Neural crest cell (in vitro differentiated cells): ENCODE results near the gene RFC2. TPM values are rescaled to one million over a fixed set of nuclear protein-coding genes. Genes with fewer than 3 reads are reported as not detected.
A peak's percentile ranks its signal among the peaks of the same experiment; 100 is the strongest.

Source experiments
- DNase-seq: peaks from one replicate; pipeline ENCODE4 v3.0.0; 2021; ENCODE audit warnings: low read depth, mixed read lengths, low spot score
- H3K27ac Mint-ChIP-seq: one replicate; pipeline ENCODE4 v1.8.0; 2021; ENCODE audit warnings: mild to moderate bottlenecking, mixed read lengths; ENCODE audit not compliant: unreplicated experiment
- H3K27me3 Mint-ChIP-seq: 2 replicates; pipeline ENCODE4 v1.8.0; 2021; ENCODE audit warnings: low read depth, mild to moderate bottlenecking, mixed read lengths
- H3K36me3 Mint-ChIP-seq: 2 replicates; pipeline ENCODE4 v1.8.0; 2021; ENCODE audit warnings: low read depth, mild to moderate bottlenecking, mixed read lengths
- H3K4me1 Mint-ChIP-seq: 2 replicates; pipeline ENCODE4 v1.8.0; 2021; ENCODE audit warnings: mixed read lengths
- H3K4me3 Mint-ChIP-seq: one replicate; pipeline ENCODE4 v1.8.0; 2021; ENCODE audit warnings: mild to moderate bottlenecking, mixed read lengths
- H3K9me3 Mint-ChIP-seq: 2 replicates; pipeline ENCODE4 v1.8.0; 2021; ENCODE audit warnings: mixed read lengths
- microRNA-seq: library from miRNA; unstranded; fragments of <30 nt; microRNA quantifications from one replicate; pipeline ENCODE4, GENCODE V29; 2020
- total RNA-seq: library from RNA; stranded (reverse); gene quantifications from 2 replicates; pipeline ENCODE4 v1.2.1, GENCODE V29; 2021
- TF ChIP-seq, protein P1 (sequence below): fragments of 200-600 bp; sonication (generic); conservative IDR thresholded peaks from 2 replicates; pipeline ENCODE4 v1.5.0; 2021; ENCODE audit warnings: antibody characterized with exemption, mild to moderate bottlenecking

Gene RFC2
- total RNA-seq, 1 donor from 2014 or later, result 77.0 TPM

GRCh38 chr7:74182453-74183090 is 71.6 kb downstream of the RFC2 start:
- Mint-ChIP-seq H3K4me1 (peaks cover 18% of the 10 kb centered on the region), H3K36me3 (peaks cover 3% of the 10 kb centered on the region), H3K9me3 (no peaks in the 10 kb centered on the region), H3K4me3 (no peak overlapping the region), H3K27me3 (no peaks in the 10 kb centered on the region), H3K27ac (peak overlapping the region; percentile 38)
- no peak for DNase-seq
- TF ChIP-seq, protein P1, sequence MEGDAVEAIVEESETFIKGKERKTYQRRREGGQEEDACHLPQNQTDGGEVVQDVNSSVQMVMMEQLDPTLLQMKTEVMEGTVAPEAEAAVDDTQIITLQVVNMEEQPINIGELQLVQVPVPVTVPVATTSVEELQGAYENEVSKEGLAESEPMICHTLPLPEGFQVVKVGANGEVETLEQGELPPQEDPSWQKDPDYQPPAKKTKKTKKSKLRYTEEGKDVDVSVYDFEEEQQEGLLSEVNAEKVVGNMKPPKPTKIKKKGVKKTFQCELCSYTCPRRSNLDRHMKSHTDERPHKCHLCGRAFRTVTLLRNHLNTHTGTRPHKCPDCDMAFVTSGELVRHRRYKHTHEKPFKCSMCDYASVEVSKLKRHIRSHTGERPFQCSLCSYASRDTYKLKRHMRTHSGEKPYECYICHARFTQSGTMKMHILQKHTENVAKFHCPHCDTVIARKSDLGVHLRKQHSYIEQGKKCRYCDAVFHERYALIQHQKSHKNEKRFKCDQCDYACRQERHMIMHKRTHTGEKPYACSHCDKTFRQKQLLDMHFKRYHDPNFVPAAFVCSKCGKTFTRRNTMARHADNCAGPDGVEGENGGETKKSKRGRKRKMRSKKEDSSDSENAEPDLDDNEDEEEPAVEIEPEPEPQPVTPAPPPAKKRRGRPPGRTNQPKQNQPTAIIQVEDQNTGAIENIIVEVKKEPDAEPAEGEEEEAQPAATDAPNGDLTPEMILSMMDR, result no peak

DNA sequence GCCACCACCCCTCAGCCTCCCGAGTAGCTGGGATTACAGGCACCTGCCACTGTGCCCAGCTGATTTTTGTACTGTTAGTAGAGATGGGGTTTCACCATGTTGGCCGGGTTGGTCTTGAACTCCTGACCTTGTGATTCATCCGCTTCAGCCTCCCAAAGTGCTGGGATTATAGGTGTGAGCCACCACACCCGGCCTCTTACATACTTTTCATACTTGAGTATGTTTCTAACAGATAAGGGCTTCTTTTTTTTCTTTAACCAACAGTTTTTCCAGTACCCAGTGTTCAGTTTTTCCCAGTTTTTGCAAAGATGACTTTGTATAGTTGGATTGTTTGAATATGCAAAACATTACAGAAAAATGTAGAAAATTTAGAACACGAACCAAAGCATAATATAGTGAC is 72.4 kb downstream of the RFC2 start:
- no peaks in the 10 kb centered on the region for H3K9me3 Mint-ChIP-seq
- H3K36me3 Mint-ChIP-seq, result peaks cover 3% of the 10 kb centered on the region
- TF ChIP-seq, protein P1, result no peak
- H3K4me1 Mint-ChIP-seq, result peaks cover 22% of the 10 kb centered on the region
- H3K4me3 Mint-ChIP-seq, result peak overlapping the region; percentile 31
- no peak for DNase-seq
- H3K27ac Mint-ChIP-seq, result no peak overlapping the region
- H3K27me3 Mint-ChIP-seq, result no peaks in the 10 kb centered on the region

Small RNAs within 50 kb of the gene (microRNA-seq; reads per million reads assigned to microRNA genes)
- 4,546 reads per million, percentile 91 among the genes with 10 or more reads in this experiment for gene MIR590

Other genes starting within 250 kb of the RFC2 start
- gene ELN, start 226.2 kb downstream of the RFC2 start, total RNA-seq, result 0.41 and 1.0 TPM in 2 replicates
- 80.4 and 82.1 TPM in 2 replicates for gene LIMK1, start 170.6 kb downstream of the RFC2 start, total RNA-seq
- 295 and 298 TPM in 2 replicates for gene EIF4H, start 80.0 kb downstream of the RFC2 start, total RNA-seq
- gene LAT2, start 44.4 kb downstream of the RFC2 start, total RNA-seq, result 0.82 and 1.1 TPM in 2 replicates
- gene CLIP2, start 35.0 kb upstream of the RFC2 start, total RNA-seq, result 24.0 and 26.5 TPM in 2 replicates
- gene GTF2IRD1, start 199.5 kb upstream of the RFC2 start, total RNA-seq, result 48.0 and 50.1 TPM in 2 replicates